Fibroblast of pulmonary artery (primary cell): ENCODE data around the gene TMA16.

Experiments
- DNase-seq: peaks from one replicate; pipeline ENCODE4 v3.0.0-alpha.2; 2010; ENCODE audit warnings: low read depth
- H3K4me3 ChIP-seq: replicated peaks from 2 replicates; pipeline ENCODE4 v1.5.1; 2011; ENCODE audit warnings: low read depth, mild to moderate bottlenecking, control low read depth, low read length, moderate library complexity
- CTCF ChIP-seq: IDR thresholded peaks from 2 replicates; pipeline ENCODE4 v1.5.1; 2011; ENCODE audit warnings: mild to moderate bottlenecking, control low read depth, low read length, inconsistent platforms; ENCODE audit errors: missing control alignments

Gene TMA16

GRCh38 chr4:163558539-163559044 lies 64.1 kb downstream of the TMA16 start:
- TF ChIP-seq CTCF, result no peak
- H3K4me3 ChIP-seq, result no peak overlapping the region
- no peak for DNase-seq

GRCh38 chr4:163562496-163562895 lies 68.0 kb downstream of the TMA16 start:
- H3K4me3 ChIP-seq, result no peak overlapping the region
- TF ChIP-seq CTCF, result no peak
- DNase-seq, result no peak

GRCh38 chr4:163563592-163563991 lies 69.1 kb downstream of the TMA16 start:
- no peak overlapping the region for H3K4me3 ChIP-seq
- no peak for TF ChIP-seq CTCF
- no peak for DNase-seq

- no peak for DNase-seq
- H3K4me3 ChIP-seq, result no peak overlapping the region
- no peak for TF ChIP-seq CTCF
These were observed 69.8 kb downstream of the TMA16 start for GRCh38 chr4:163564221-163564720.

GRCh38 chr4:163565226-163566135 lies 71.0 kb downstream of the TMA16 start:
- no peak for DNase-seq
- no peak for TF ChIP-seq CTCF

GRCh38 chr4:163566257-163566796 lies 71.8 kb downstream of the TMA16 start:
- no peak for TF ChIP-seq CTCF
- DNase-seq, result no peak

More at GRCh38 chr4:163565226-163566135, 71.0 kb downstream of the TMA16 start:
- no peak overlapping the region for H3K4me3 ChIP-seq

More at GRCh38 chr4:163566257-163566796, 71.8 kb downstream of the TMA16 start:
- H3K4me3 ChIP-seq, result no peak overlapping the region
